HG03439 (cell line): Measurements from ENCODE around the gene NPEPL1.
"Not testable (repeated sequence)": the region's sequence is repeated elsewhere in the genome, so short reads cannot be mapped to it uniquely, and the experiment has no call there.

Experiments used
- ATAC-seq: cut with Tn5 transposase; IDR thresholded peaks from one replicate; pipeline ENCODE4 v1.9.1; 2021; ENCODE audit warnings: mild to moderate bottlenecking, moderate library complexity; ENCODE audit not compliant: unreplicated experiment

Gene NPEPL1

DNA sequence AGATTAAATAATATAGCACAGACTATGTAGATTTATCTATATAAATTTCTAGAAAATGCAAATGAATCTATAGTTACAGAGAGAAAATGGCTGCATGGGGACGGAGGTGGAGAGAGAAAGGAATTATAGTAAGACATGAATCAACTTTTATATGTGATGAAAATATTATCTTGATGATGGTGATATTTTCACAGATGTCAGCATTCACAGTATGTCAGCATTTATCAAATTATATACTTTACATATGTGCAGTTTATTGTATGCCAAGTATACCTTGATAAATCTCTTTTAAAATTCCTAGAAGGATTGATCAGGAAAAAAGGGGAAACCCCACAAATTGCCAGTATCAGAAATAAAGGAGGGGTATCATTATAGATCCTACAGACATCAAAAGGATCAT lies 44.6 kb downstream of the NPEPL1 start:
- ATAC-seq, result no peak

DNA sequence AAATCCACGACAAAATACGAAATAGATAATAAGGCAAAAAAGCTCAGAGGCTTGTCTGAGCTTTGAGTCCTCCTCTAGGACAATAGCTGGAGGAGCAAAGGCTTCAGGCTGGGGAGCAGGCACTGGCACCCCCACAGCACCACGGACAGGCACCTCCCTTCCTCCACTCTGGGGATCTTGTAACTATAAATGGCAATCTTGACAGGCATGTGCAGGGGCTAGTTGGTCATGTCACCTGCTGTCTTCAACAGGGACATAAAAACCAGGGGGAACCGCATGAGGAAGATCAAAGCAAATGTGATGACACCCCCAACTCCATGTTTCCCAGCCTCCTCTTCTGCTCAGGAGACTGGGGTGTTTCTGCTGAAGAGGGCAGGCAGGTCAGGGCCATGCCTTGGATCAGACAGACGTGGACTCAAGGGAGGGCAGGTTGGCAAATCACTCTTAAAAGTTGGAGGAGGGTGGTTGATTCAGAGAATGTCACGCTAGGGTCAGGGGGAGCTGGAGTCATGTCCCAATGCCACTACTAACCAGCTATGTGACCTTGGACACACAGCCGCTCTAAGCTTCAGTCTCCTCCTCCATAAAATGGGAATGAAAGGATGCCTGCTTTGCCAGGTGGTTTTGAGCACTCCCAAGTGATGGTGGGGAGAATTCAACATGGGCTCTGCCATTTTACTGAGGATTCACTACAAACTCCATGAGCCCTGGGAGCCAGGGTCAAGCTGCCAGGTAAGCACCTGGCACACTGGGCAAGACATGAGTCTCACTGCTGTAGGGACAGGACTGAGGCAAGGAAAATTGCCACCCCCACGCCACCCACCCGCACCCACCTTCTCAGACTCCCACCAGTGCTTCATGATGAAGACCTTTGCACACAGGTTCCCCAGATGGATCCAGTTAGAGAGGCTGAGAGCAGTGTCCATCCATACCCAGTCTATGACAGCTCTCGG lies 48.0 kb downstream of the NPEPL1 start:
- ATAC-seq, result no peak

DNA sequence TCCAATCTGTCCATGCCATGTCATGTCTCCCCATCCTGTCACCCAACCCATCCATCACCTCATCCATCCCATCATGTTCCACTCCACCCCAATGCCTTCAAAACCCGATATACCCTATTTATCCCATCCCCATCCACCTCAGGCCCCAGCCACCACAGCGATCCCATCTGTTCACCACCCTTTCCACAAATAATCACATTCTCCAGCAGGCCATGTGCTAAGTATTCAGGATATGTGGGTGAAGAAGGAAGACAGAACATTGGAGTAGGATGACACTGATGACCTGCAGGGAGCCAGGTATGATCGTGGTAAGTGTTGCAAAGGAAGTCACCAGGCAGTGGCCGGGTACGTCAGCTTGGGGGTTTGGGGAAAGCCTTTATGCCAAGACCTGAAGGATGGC lies 48.8 kb downstream of the NPEPL1 start:
- no peak for ATAC-seq

DNA sequence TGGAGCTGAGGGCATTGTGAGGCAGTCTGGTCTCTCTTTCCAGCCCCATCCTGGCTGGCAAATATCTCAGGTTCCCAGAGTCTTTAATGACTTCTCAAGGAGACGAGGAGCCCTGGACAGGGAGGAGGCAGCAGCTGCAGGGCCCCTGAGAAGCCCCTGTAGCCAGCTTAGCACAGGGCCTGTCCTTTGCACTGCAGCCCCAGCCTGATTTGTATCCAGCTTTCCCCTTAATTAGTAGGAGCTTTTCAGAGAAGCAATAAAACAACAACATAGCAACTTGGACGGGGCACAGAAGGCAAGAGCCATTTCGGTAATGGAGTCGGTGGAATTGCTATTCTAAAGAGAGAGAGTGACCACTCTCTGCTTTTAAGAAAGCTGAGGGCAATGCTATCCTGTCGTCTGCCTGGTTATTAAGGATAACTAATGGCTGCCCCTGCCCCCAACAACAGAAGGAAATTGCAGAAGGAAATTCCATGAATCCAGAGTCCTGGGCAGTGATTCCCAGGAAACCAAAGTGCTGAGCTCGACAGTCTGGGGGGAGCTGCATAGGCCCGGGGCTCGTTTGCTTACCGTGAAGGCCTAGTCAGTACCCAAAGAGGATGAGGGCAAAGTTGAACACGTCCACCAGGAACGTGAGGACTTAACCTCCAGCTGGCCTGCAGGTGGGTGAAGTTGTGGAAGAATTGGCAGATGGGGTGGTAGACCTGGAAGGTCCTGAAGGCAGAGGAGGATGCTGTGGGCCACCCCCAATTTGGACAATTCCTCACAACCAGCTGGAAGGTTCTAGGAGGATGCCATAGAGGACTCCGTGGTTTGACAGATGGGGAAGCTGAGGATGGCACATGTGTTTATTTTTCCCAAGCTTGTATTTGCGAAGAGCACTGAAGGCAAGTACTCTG lies 50.3 kb downstream of the NPEPL1 start:
- ATAC-seq, result no peak

DNA sequence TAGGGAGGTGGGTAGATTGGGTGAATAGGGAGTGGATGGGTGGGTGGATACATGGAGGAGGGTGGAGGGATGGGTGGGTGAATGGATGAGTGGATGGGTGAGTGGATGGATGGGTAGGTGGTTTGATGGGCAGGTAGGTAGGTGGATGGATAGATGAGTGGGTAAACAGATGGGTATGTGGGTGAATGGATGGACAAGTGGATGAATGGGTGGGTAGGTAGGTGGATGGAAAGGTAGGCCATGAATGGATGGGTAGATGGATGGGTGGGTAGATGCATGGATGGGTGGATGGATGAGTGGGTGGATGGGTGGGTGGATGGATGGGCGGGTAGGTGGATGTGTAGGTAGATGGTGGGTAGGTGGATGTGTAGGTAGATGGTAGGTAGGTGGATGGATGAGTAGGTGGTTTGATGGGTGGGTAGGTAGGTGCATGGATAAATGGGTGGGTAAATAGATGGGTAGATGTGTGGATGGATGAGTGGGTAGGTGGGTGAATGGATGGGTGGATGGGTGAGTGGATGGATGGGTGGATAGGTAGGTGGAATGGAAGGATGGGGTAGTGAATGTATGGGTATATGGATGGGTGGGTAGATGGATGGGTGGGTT lies 51.4 kb downstream of the NPEPL1 start:
- ATAC-seq, result no peak

DNA sequence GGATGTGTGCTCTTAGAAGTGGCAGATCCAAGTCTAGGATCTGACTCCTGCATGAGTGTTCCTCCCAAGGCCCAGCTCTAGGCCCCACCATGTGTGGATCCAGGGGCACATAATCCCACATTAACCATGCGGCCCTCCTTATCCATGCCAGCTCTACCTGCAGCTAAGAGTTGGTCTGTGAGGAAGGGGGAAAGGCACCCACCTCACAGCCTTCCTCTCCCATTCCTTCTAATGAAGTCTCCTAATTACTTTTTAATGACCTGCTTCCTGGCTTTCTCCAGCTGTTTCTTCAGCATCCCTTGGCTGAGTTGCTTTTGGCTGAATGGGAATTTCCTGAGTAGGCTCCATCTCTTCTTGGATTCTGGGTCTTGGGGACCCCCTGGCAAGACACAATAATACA lies 52.2 kb downstream of the NPEPL1 start:
- no peak for ATAC-seq

DNA sequence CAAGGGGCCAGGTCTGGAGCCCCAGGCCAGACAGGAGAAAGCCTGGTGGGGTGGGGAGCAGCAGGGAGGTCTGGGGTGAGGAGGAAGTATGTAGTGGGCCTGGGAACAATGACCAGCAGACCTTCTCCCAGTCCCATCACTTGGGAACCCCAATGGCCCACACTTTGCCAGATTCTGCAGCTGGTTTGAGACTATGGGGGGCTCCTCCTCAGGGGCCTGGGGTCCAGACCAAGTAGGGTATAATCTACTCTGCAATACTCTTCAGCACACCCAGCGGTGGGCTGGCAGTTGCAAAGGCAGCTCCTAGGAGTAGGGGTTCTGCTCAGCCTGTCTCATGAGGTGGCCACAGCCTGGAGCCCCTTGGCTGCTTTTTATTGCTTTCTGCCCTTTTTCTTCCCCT lies 52.8 kb downstream of the NPEPL1 start:
- no peak for ATAC-seq

DNA sequence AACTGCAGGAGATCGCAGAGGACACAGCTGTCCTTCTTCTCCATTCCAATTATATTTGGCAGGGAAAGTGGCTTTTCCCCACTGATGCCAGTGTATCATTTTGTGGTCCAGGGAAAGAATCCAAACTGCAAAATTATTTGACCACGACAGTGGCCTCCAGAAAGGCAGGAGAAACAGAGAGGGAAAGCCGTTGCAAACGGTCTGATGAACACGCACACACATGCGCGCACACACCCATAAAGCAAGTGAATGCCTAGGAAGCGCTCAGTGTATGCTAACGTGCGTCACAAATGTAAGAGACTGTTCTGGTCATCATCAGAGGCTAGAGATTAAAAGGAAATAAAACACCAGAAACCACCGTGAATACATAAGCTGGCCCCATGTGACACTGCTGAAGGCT lies 54.0 kb downstream of the NPEPL1 start:
- ATAC-seq, result no peak

DNA sequence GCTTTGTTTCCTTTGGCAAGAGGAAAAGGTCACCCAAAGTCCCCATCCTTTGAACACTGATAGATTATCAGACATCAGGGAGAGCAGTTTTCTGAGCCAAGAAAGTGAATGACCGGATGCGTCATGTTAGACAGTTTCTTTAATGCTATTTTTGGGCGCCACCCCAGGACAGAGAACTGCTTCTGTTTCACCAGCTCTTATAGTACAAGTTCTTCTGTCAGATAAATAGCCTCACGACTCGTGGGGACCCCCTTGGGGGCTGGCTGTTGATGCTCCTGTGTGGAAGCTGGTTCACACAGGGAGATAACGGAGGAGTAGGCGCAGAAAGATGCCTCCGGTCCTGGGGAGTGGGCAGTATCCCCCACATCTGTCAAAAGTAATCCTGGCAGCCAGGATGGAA lies 54.6 kb downstream of the NPEPL1 start:
- no peak for ATAC-seq

DNA sequence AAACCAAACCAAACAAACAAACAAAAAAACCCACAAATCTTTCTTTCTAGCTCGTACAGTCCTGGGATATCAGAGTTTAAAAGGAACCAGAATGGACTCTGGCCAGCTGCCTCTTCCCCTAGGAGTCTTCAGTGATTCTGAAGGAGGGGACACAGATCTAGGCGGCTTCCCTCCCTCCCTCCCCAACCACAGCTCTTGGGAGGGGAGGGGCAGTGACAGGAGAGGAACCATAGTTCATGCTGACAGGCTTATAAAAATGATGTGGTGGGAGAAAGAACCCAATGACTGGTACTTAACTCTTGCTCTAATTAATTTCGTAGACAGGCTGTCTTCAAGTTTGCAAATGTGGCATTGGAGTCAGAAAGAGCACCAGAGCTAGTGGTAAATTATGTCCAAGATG lies 56.0 kb downstream of the NPEPL1 start:
- ATAC-seq, result no peak

DNA sequence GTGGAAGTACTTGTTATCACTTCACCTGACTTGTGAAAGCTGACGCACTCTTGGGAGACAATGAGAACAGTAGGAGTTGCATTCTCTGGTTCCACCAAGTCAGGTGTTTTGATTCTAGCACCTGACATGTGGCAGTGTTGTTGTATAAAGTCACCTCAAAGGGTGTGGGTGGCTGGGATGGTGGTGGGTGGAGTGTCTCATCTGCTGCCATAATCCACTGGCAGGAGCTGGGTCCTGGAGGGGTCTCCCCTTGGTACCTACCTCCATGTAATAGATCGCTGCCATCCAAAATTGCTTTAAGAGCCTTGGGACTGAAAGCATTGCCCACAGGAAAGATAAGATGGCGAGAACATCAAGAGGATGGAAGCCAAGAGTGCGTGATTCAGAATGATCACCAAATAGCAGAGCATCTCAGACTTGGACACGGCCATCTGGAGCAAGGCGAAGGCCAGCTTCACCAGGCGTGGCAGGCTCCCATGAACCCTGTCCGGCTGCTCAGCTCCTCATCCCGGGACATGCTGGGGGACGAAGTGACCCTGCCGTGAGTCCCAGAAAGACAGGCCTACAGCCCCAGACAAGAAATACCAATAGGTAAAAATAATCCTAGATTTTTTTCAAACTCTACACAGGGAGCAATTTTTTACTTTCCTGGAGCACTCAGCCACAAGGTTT lies 56.6 kb downstream of the NPEPL1 start:
- ATAC-seq, result no peak

DNA sequence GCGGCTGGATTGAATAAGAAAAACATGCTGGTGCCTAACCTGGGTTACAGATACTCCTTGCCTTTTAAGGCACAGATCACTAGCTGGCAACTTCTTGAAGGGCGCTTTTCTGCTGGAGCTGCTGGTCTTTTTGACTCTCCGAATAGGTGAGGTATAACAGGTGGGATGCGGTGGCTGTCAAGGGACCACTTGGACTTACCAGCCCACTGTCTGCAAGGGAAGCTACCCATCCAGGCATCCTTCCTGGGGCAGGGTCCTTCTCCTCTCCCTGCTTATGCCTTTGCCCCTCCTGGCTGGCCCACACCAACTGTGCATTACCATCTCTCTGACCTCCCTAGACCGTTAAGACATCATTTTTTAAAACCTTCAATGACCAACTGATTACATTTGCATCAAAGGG lies 57.4 kb downstream of the NPEPL1 start:
- no peak for ATAC-seq

DNA sequence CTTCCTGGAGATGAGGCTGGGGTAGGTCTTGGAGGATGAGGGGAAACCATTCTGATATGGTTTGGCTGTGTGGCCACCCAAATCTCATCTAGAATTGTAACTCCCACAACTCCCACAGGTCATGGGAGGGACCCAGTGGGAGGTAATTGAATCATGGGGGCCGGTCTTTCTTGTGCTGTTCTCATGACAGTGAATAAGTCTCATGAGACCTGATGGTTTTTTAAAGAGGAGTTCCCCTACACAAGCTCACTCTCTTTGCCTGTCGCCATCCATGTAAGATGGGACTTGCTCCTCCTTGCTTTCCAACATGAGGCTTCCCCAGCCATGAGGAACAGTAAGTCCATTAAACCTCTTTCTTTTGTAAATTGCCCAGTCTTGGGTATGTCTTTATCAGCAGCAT lies 58.1 kb downstream of the NPEPL1 start:
- not testable (repeated sequence) for ATAC-seq

DNA sequence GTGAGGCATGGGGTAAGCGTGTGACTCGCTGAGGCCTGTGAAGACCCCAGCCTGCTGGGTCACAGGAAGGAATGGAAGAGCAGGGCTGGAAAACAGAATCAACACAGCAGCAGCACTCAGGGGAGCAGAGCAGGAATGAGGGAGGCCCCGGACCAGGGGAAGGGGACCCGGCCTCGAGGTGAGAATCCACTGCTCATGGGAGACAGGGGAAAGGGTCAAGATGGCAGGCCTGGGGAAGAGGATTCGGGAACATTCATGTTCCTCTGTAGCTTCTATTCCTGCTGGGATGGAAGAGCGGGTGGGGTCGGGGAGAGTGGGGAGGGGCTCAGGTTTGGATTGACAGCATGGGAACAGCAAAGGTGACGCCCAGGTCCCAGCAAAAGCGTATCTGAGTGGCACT lies 59.4 kb downstream of the NPEPL1 start:
- no peak for ATAC-seq

DNA sequence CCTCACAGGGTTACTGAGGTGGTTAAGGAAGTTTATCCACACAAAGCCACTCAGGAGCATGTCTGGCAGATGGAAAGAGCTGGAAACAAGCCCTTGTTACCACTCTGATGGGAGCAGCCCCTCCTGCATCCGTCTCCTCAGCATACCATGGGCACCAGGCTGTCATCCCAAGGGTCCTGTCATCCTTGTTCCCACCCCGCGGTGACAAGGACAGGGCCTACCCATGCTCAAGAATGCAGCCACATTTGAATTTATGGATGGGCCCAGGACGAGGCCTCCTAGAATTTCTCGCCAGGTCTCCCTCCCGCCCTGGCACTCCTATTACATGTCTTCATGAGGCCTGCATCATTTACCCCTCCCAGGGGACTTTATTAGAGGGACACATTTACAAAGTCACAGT lies 60.0 kb downstream of the NPEPL1 start:
- ATAC-seq, result no peak

DNA sequence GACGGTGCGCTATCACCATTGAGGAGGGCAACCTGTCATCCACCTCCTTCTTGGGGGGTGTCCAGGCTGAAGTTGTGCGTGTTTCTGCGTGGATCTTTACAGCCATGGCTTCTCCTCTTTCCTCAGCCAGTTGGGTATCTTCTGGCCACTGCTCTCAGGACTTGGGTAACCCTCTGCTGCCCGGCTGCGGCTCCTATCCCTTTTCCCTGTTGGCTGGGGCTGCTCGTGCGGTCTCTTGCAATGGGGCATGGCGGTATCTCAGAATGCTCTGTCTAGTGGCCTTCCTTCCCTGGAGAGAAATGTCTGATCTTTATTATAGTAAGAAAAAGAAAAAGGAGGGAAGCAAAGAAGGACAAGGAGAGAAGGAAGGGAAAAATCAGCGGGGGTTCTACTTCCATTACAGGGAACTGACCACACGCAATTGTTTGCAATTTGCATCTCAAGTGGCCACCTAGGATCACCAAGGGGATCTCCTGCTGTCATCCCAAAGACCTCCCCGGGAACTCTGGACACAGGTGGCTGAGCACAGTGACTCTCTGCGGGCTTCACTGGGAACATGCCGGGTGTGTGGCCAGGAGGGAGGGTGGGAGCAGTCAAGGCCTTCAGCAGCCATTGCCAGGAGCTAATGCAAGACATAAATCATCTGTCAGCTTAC lies 60.8 kb downstream of the NPEPL1 start:
- no peak for ATAC-seq

DNA sequence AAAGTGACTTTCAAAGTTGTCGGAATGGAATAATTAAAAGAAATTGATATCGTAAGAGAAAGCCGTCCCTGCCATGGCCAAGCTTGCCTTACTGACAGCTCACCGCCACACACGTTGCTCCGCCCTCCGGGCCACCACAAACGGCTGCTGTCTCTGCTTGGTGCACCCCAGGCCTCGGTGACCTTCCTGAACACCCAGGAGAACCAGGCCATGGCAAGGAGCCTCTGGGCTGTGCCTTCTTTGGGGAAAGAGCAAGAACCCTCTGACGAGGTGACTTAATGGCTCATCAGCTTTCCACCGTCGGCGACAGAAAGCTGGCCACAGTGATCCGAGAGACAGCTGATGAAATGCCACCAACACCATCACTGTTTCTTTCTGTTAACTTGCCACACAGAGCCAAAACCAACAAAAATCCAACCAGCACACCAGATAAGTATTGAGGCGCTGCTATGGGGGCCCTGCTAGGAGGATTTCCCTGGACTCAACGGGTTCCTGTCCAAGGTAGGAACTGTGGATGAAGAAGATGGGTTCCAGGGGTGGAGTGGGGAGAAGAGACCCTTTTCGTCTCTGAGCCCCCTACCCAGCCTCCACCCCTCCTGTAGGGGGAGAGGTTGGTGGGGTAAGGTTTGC lies 61.4 kb downstream of the NPEPL1 start:
- ATAC-seq, result no peak

DNA sequence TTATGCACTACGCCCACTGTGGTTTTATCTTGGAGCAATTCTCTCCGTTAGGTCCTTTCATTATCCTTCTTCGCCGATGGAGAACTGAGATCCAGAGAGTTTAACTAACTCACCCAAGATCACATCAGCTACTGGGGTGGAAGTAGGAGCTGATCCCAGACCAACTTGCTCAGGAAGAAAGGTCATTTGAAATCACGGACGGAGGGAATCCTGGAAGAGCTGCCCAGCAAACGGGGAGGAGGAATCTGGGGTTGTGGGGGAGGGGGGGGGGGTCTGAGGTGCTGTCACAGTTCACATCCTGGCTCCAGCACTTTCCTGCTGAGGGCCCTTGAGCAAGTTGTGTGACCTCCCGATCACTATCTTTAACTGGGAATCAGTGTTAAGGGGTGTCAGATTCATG lies 62.0 kb downstream of the NPEPL1 start:
- ATAC-seq, result no peak

DNA sequence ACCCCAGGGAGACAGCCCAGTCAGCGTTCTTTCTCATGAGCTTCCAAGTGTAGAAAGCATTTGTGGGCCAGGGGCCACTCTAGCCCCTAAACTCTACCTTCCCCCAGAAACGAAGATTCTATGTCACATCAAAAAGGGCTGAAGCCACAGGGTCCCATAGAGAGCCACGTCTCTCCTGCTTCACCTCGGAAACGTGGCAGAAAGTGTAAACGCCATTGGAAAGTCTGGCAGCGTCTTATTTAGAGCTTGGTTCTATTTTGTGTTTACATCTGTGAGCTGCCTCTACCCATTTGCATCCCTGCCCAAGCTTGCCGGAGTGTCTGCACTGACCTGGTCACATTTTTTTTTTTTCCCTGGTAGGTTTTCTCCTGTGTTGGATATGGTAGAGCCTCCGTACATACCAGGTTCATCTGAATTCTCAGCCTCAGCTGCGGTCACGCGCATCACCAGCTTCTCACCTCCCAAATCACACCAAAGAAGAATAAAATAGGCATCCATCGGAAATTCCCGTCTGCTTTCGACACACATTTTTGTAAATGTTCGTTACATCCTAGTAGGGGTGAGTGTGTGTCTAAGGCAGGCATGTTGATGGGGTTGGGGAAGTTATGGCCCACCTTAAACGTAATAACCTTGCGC lies 62.6 kb downstream of the NPEPL1 start:
- no peak for ATAC-seq
